Fibroblast of the aortic adventitia (primary cell): Measurements from ENCODE around the gene DMD. TPM values are rescaled to one million over a fixed set of nuclear protein-coding genes. Genes with fewer than 3 reads are reported as not detected.
"Not testable (repeated sequence)": the region's sequence is repeated elsewhere in the genome, so short reads cannot be mapped to it uniquely, and the experiment has no call there.

Experiments
- DNase-seq: peaks from one replicate; pipeline ENCODE4 v3.0.0-alpha.2; 2010; ENCODE audit warnings: low read depth
- H3K4me3 ChIP-seq: 2 replicates; pipeline ENCODE4 v1.5.1; 2011; ENCODE audit warnings: low read depth, mild to moderate bottlenecking, control low read depth, low read length, moderate library complexity
- CTCF ChIP-seq: IDR thresholded peaks from 2 replicates; pipeline ENCODE4 v1.5.1; 2011; ENCODE audit warnings: mild to moderate bottlenecking, low read length, control low read depth, inconsistent platforms; ENCODE audit not compliant: insufficient read depth
- total RNA-seq: library from RNA; depleted of rRNA; stranded (reverse); fragments of >200 nt; gene quantifications from 2 replicates; pipeline ENCODE4 v1.2.3, GENCODE V29; 2012; ENCODE audit warnings: low replicate concordance

DMD gene
- total RNA-seq, 1 donor = 10.3 TPM

GRCh38 chrX:33078273-33078672, 133.1 kb downstream of the DMD start:
- no peak overlapping the region for H3K4me3 ChIP-seq
- DNase-seq = no peak
- TF ChIP-seq CTCF = no peak

GRCh38 chrX:33073660-33074059, 137.7 kb downstream of the DMD start:
- not testable (repeated sequence) for DNase-seq, H3K4me3 ChIP-seq

GRCh38 chrX:33065415-33065814, 145.9 kb downstream of the DMD start:
- H3K4me3 ChIP-seq = no peak overlapping the region
- DNase-seq = no peak
- TF ChIP-seq CTCF = no peak

- no peak overlapping the region for H3K4me3 ChIP-seq
- DNase-seq = no peak
- no peak for TF ChIP-seq CTCF
These were observed 149.3 kb downstream of the DMD start for GRCh38 chrX:33062041-33062440.

DNA sequence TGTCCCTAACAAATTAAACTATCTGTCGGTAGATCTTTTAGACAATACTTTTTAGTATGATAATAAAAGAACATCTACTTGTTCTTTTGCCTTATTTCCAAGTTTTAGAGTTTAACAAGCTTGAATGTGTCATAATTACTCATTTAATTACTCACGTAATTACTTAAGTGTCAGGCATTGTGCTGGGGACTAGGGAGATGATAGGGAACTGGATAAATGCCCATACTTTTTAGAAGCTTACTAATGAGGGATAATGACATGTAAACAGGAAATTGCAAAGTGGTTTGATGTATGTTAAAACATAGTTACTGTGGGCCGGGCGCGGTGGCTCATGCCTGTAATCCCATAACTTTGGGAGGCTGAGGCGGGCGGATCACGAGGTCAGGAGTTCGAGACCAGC, 158.3 kb downstream of the DMD start:
- no peak for TF ChIP-seq CTCF
- H3K4me3 ChIP-seq = no peak overlapping the region
- no peak for DNase-seq

GRCh38 chrX:33045882-33046281, 165.5 kb downstream of the DMD start:
- H3K4me3 ChIP-seq = no peak overlapping the region
- no peak for TF ChIP-seq CTCF
- DNase-seq = no peak

GRCh38 chrX:33045245-33045644, 166.1 kb downstream of the DMD start:
- H3K4me3 ChIP-seq = no peak overlapping the region
- TF ChIP-seq CTCF = no peak
- no peak for DNase-seq
